SJCRH30 (cell line): Measurements from ENCODE around the gene PTPRB. TPM values are rescaled to one million over a fixed set of nuclear protein-coding genes. Genes with fewer than 3 reads are reported as not detected.

ENCODE experiments used
- DNase-seq, 2 experiments: peaks; one replicate each; pipeline ENCODE4 v3.0.0-alpha.2; 2015 to 2020
- H3K27ac ChIP-seq: fragments of 250-450 bp; sonication (Bioruptor Pico); 2 replicates; pipeline ENCODE4 v1.5.1; 2020; ENCODE audit warnings: mild to moderate bottlenecking, moderate library complexity
- H3K27me3 ChIP-seq: fragments of 250-450 bp; sonication (Bioruptor Pico); 2 replicates; pipeline ENCODE4 v1.5.1; 2020; ENCODE audit warnings: mild to moderate bottlenecking, moderate library complexity
- H3K36me3 ChIP-seq: fragments of 250-450 bp; sonication (Bioruptor Pico); 2 replicates; pipeline ENCODE4 v1.5.1; 2020; ENCODE audit warnings: mild to moderate bottlenecking, moderate library complexity
- H3K4me1 ChIP-seq: fragments of 250-450 bp; sonication (Bioruptor Pico); 2 replicates; pipeline ENCODE4 v1.5.1; 2020; ENCODE audit warnings: mild to moderate bottlenecking, moderate library complexity
- H3K4me3 ChIP-seq: fragments of 250-450 bp; sonication (Bioruptor Pico); 2 replicates; pipeline ENCODE4 v1.5.1; 2020; ENCODE audit warnings: mild to moderate bottlenecking, moderate library complexity
- H3K9me3 ChIP-seq: fragments of 250-450 bp; sonication (Bioruptor Pico); replicated peaks from 2 replicates; pipeline ENCODE4 v1.5.1; 2020; ENCODE audit warnings: mild to moderate bottlenecking, moderate library complexity
- total RNA-seq: library from RNA; depleted of rRNA; stranded (reverse); fragments of >200 nt; shearing (Covaris generic); gene quantifications from 2 replicates; pipeline ENCODE4 v1.2.3, GENCODE V29; 2014

Gene PTPRB
- total RNA-seq, 1 experiment from 2014 or later, result 0.02 TPM

- no peak overlapping the region for H3K27ac ChIP-seq
- H3K4me3 ChIP-seq, result no peak overlapping the region
- no peak for DNase-seq
Measured at GRCh38 chr12:70556179-70556869, 80.9 kb downstream of the PTPRB start.

GRCh38 chr12:70555081-70555480 is 82.1 kb downstream of the PTPRB start:
- Histone ChIP-seq H3K4me3 (no peak overlapping the region), H3K27me3 (no peaks in the 10 kb centered on the region), H3K4me1 (no peaks in the 10 kb centered on the region), H3K27ac (no peak overlapping the region), H3K36me3 (no peaks in the 10 kb centered on the region), H3K9me3 (no peaks in the 10 kb centered on the region)
- DNase-seq, result no peak

More at GRCh38 chr12:70556179-70556869, 80.9 kb downstream of the PTPRB start:
- Histone ChIP-seq H3K36me3 (no peaks in the 10 kb centered on the region), H3K27me3 (no peaks in the 10 kb centered on the region), H3K4me1 (no peaks in the 10 kb centered on the region), H3K9me3 (no peaks in the 10 kb centered on the region)

- no peaks in the 10 kb centered on the region for H3K9me3 ChIP-seq
- no peaks in the 10 kb centered on the region for H3K27me3 ChIP-seq
- no peak for DNase-seq
- H3K4me1 ChIP-seq, result no peaks in the 10 kb centered on the region
- H3K27ac ChIP-seq, result no peak overlapping the region
- no peaks in the 10 kb centered on the region for H3K36me3 ChIP-seq
- H3K4me3 ChIP-seq, result no peak overlapping the region
Measured at GRCh38 chr12:70553391-70553859, 83.8 kb downstream of the PTPRB start.

- Histone ChIP-seq H3K9me3 (no peaks in the 10 kb centered on the region), H3K4me3 (no peak overlapping the region), H3K27me3 (no peaks in the 10 kb centered on the region), H3K36me3 (no peaks in the 10 kb centered on the region), H3K27ac (no peak overlapping the region), H3K4me1 (no peaks in the 10 kb centered on the region)
- DNase-seq, result no peak
Measured at GRCh38 chr12:70551731-70552130, 85.5 kb downstream of the PTPRB start.

- H3K27ac ChIP-seq, result no peak overlapping the region
- no peaks in the 10 kb centered on the region for H3K9me3 ChIP-seq
- no peak overlapping the region for H3K4me3 ChIP-seq
- H3K27me3 ChIP-seq, result no peaks in the 10 kb centered on the region
- no peak for DNase-seq
- H3K36me3 ChIP-seq, result no peaks in the 10 kb centered on the region
- H3K4me1 ChIP-seq, result no peaks in the 10 kb centered on the region
Measured at GRCh38 chr12:70550180-70550577, 87.0 kb downstream of the PTPRB start.

- Histone ChIP-seq H3K27ac (no peak overlapping the region), H3K27me3 (no peaks in the 10 kb centered on the region), H3K9me3 (no peaks in the 10 kb centered on the region), H3K4me3 (no peak overlapping the region), H3K36me3 (no peaks in the 10 kb centered on the region), H3K4me1 (no peaks in the 10 kb centered on the region)
- DNase-seq, result no peak
Measured at GRCh38 chr12:70549340-70550179, 87.7 kb downstream of the PTPRB start.

- Histone ChIP-seq H3K9me3 (no peaks in the 10 kb centered on the region), H3K4me3 (no peak overlapping the region), H3K4me1 (peaks cover 4% of the 10 kb centered on the region), H3K36me3 (no peaks in the 10 kb centered on the region), H3K27ac (peak overlapping the region; percentile 6; the same call in 1 of the 2 replicates), H3K27me3 (no peaks in the 10 kb centered on the region)
- peak; percentile 13 to 37 for DNase-seq
Measured at GRCh38 chr12:70543444-70543843, 93.8 kb downstream of the PTPRB start.

- Histone ChIP-seq H3K27ac (no peak overlapping the region), H3K4me1 (peaks cover 4% of the 10 kb centered on the region), H3K9me3 (no peaks in the 10 kb centered on the region), H3K36me3 (no peaks in the 10 kb centered on the region), H3K27me3 (no peaks in the 10 kb centered on the region), H3K4me3 (no peak overlapping the region)
- DNase-seq, result no peak
Measured at GRCh38 chr12:70540996-70541395, 96.2 kb downstream of the PTPRB start.

GRCh38 chr12:70536650-70537049 is 100.6 kb downstream of the PTPRB start:
- no peak overlapping the region for H3K27ac ChIP-seq
- H3K36me3 ChIP-seq, result no peaks in the 10 kb centered on the region
- no peak for DNase-seq
- no peaks in the 10 kb centered on the region for H3K9me3 ChIP-seq
- H3K4me3 ChIP-seq, result no peak overlapping the region
- no peaks in the 10 kb centered on the region for H3K4me1 ChIP-seq
- no peaks in the 10 kb centered on the region for H3K27me3 ChIP-seq

- no peaks in the 10 kb centered on the region for H3K4me1 ChIP-seq
- H3K4me3 ChIP-seq, result no peak overlapping the region
- no peaks in the 10 kb centered on the region for H3K9me3 ChIP-seq
- no peaks in the 10 kb centered on the region for H3K36me3 ChIP-seq
- no peaks in the 10 kb centered on the region for H3K27me3 ChIP-seq
- DNase-seq, result no peak
- H3K27ac ChIP-seq, result no peak overlapping the region
Measured at GRCh38 chr12:70535896-70536374, 101.3 kb downstream of the PTPRB start.

GRCh38 chr12:70534466-70534865 is 102.8 kb downstream of the PTPRB start:
- Histone ChIP-seq H3K9me3 (no peaks in the 10 kb centered on the region), H3K36me3 (no peaks in the 10 kb centered on the region), H3K4me1 (no peaks in the 10 kb centered on the region), H3K4me3 (no peak overlapping the region), H3K27me3 (no peaks in the 10 kb centered on the region), H3K27ac (no peak overlapping the region)
- DNase-seq, result no peak

GRCh38 chr12:70529647-70530046 is 107.6 kb downstream of the PTPRB start:
- no peak overlapping the region for H3K27ac ChIP-seq

GRCh38 chr12:70520847-70521246 is 116.4 kb downstream of the PTPRB start:
- Histone ChIP-seq H3K4me3 (no peak overlapping the region), H3K27ac (no peak overlapping the region), H3K9me3 (no peaks in the 10 kb centered on the region; the same call in 1 of the 2 replicates), H3K27me3 (no peaks in the 10 kb centered on the region), H3K4me1 (no peaks in the 10 kb centered on the region), H3K36me3 (no peaks in the 10 kb centered on the region)
- DNase-seq, result no peak

More at GRCh38 chr12:70529647-70530046, 107.6 kb downstream of the PTPRB start:
- H3K4me1 ChIP-seq, result no peaks in the 10 kb centered on the region
- H3K9me3 ChIP-seq, result no peaks in the 10 kb centered on the region
- no peak overlapping the region for H3K4me3 ChIP-seq
- no peaks in the 10 kb centered on the region for H3K27me3 ChIP-seq
- DNase-seq, result peak in 1 of 2 experiments; percentile 5
- no peaks in the 10 kb centered on the region for H3K36me3 ChIP-seq

- H3K36me3 ChIP-seq, result no peaks in the 10 kb centered on the region
- no peak overlapping the region for H3K4me3 ChIP-seq
- DNase-seq, result no peak
- no peaks in the 10 kb centered on the region for H3K27me3 ChIP-seq
- H3K9me3 ChIP-seq, result no peaks in the 10 kb centered on the region; the same call in 1 of the 2 replicates
- no peak overlapping the region for H3K27ac ChIP-seq
- H3K4me1 ChIP-seq, result no peaks in the 10 kb centered on the region
Measured at GRCh38 chr12:70513426-70513825, 123.8 kb downstream of the PTPRB start.

GRCh38 chr12:70508178-70508577 is 129.1 kb downstream of the PTPRB start:
- Histone ChIP-seq H3K4me1 (no peaks in the 10 kb centered on the region), H3K4me3 (no peak overlapping the region), H3K36me3 (no peaks in the 10 kb centered on the region), H3K27me3 (no peaks in the 10 kb centered on the region), H3K27ac (no peak overlapping the region), H3K9me3 (no peaks in the 10 kb centered on the region)
- DNase-seq, result no peak
